MM.1S (cell line): ENCODE results near the gene TMEM163.

Experiments used
- DNase-seq: peaks from one replicate; pipeline ENCODE4 v3.0.0-alpha.2; 2015
- H2AFZ ChIP-seq: fragments of 300-600 bp; sonication (generic); 2 replicates; pipeline ENCODE4 v1.6.0; 2016; ENCODE audit warnings: antibody characterized with exemption, low read length
- H3F3A ChIP-seq: fragments of 300-600 bp; sonication (generic); 2 replicates; pipeline ENCODE4 v1.6.1; 2016; ENCODE audit warnings: mild to moderate bottlenecking, antibody characterized with exemption, low read length, moderate library complexity, mixed read lengths; ENCODE audit not compliant: insufficient read depth
- H3K27ac ChIP-seq: fragments of 300-600 bp; sonication (generic); 2 replicates; pipeline ENCODE4 v1.5.1; 2016; ENCODE audit warnings: mild to moderate bottlenecking, low read length
- H3K27me3 ChIP-seq: fragments of 300-600 bp; sonication (generic); replicated peaks from 2 replicates; pipeline ENCODE4 v1.6.0; 2016; ENCODE audit warnings: low read length; ENCODE audit not compliant: insufficient read depth
- H3K36me3 ChIP-seq: fragments of 300-600 bp; sonication (generic); replicated peaks from 2 replicates; pipeline ENCODE4 v1.6.1; 2016; ENCODE audit warnings: mild to moderate bottlenecking, low read length, mixed read lengths; ENCODE audit not compliant: insufficient read depth
- H3K4me1 ChIP-seq: fragments of 300-600 bp; sonication (generic); 2 replicates; pipeline ENCODE4 v1.6.1; 2016; ENCODE audit warnings: low read length, mixed read lengths
- H3K4me2 ChIP-seq: fragments of 300-600 bp; sonication (generic); 2 replicates; pipeline ENCODE4 v1.6.0; 2016; ENCODE audit warnings: low read depth, low read length
- H3K4me3 ChIP-seq: fragments of 300-600 bp; sonication (generic); 2 replicates; pipeline ENCODE4 v1.5.1; 2016; ENCODE audit warnings: low read length, mixed read lengths
- H3K79me2 ChIP-seq: fragments of 300-600 bp; sonication (generic); 2 replicates; pipeline ENCODE4 v1.6.1; 2016; ENCODE audit warnings: mixed run types, low read length, mixed read lengths
- H3K9ac ChIP-seq: fragments of 300-600 bp; sonication (generic); 2 replicates; pipeline ENCODE4 v1.6.1; 2016; ENCODE audit warnings: low read length, mixed read lengths
- H3K9me2 ChIP-seq: fragments of 300-600 bp; sonication (generic); replicated peaks from 2 replicates; pipeline ENCODE4 v1.6.1; 2016; ENCODE audit warnings: mild to moderate bottlenecking, low read length, mixed read lengths; ENCODE audit not compliant: insufficient read depth
- H3K9me3 ChIP-seq: fragments of 300-600 bp; sonication (generic); replicated peaks from 2 replicates; pipeline ENCODE4 v1.6.1; 2016; ENCODE audit warnings: mild to moderate bottlenecking, low read length, mixed read lengths; ENCODE audit not compliant: insufficient read depth
- H4K20me1 ChIP-seq: fragments of 300-600 bp; sonication (generic); 2 replicates; pipeline ENCODE4 v1.6.1; 2016; ENCODE audit warnings: mild to moderate bottlenecking, low read length, moderate library complexity, mixed read lengths; ENCODE audit not compliant: insufficient read depth
- CTCF ChIP-seq: fragments of 300-600 bp; sonication (generic); IDR thresholded peaks from 2 replicates; pipeline ENCODE4 v1.5.1; 2016; ENCODE audit warnings: antibody characterized with exemption, low read length, mixed read lengths
- EZH2 ChIP-seq: fragments of 300-600 bp; sonication (generic); optimal IDR thresholded peaks from 2 replicates; pipeline ENCODE3; 2017; ENCODE audit warnings: low read depth, mild to moderate bottlenecking, antibody characterized with exemption, low read length, mixed read lengths
- EZH2phosphoT487 ChIP-seq: fragments of 300-600 bp; sonication (generic); IDR thresholded peaks from 2 replicates; pipeline ENCODE4 v1.6.1; 2018; ENCODE audit warnings: antibody characterized with exemption, low read length

Gene TMEM163

GRCh38 chr2:134679294-134679693 lies 39.5 kb downstream of the TMEM163 start:
- Histone ChIP-seq H2AFZ (no peak overlapping the region), H3K9me3 (no peaks in the 10 kb centered on the region), H3F3A (no peaks in the 10 kb centered on the region), H3K4me1 (no peaks in the 10 kb centered on the region), H3K36me3 (no peaks in the 10 kb centered on the region), H3K27me3 (no peaks in the 10 kb centered on the region), H3K4me3 (no peak overlapping the region), H3K27ac (no peak overlapping the region), H3K9ac (no peak overlapping the region), H3K4me2 (no peak overlapping the region), H3K9me2 (no peaks in the 10 kb centered on the region), H3K79me2 (no peaks in the 10 kb centered on the region), H4K20me1 (no peaks in the 10 kb centered on the region)
- no peak for DNase-seq
- TF ChIP-seq EZH2 (no peak), CTCF (no peak), EZH2phosphoT487 (no peak)

GRCh38 chr2:134677856-134678756 lies 40.7 kb downstream of the TMEM163 start:
- Histone ChIP-seq H3K36me3 (no peaks in the 10 kb centered on the region), H3K4me3 (no peak overlapping the region), H3K9me2 (no peaks in the 10 kb centered on the region), H3K9me3 (no peaks in the 10 kb centered on the region), H3K4me2 (no peak overlapping the region), H3K4me1 (no peaks in the 10 kb centered on the region), H4K20me1 (no peaks in the 10 kb centered on the region), H3K9ac (no peak overlapping the region), H3K27ac (no peak overlapping the region), H3K79me2 (no peaks in the 10 kb centered on the region), H2AFZ (no peak overlapping the region), H3K27me3 (no peaks in the 10 kb centered on the region), H3F3A (no peaks in the 10 kb centered on the region)
- DNase-seq: no peak
- TF ChIP-seq EZH2: no peak
- no peak for TF ChIP-seq EZH2phosphoT487
- no peak for TF ChIP-seq CTCF

- Histone ChIP-seq H3K9me3 (no peaks in the 10 kb centered on the region), H3K79me2 (no peaks in the 10 kb centered on the region), H3K9ac (no peak overlapping the region), H3K4me1 (no peaks in the 10 kb centered on the region), H3K4me3 (no peak overlapping the region), H3K9me2 (no peaks in the 10 kb centered on the region), H3K27ac (no peak overlapping the region), H3K27me3 (no peaks in the 10 kb centered on the region), H3F3A (no peaks in the 10 kb centered on the region), H2AFZ (no peak overlapping the region), H3K4me2 (no peak overlapping the region), H4K20me1 (no peaks in the 10 kb centered on the region), H3K36me3 (no peaks in the 10 kb centered on the region)
- no peak for TF ChIP-seq EZH2
- no peak for TF ChIP-seq CTCF
- no peak for TF ChIP-seq EZH2phosphoT487
- no peak for DNase-seq
Measured at GRCh38 chr2:134676960-134677359, 41.8 kb downstream of the TMEM163 start.
